SK-N-SH (cell line): ENCODE results near the gene CDKL4. TPM values are rescaled to one million over a fixed set of nuclear protein-coding genes. Genes with fewer than 3 reads are reported as not detected.

ENCODE experiments used
- CTCF ChIA-PET: fragments of 300-600, 350-600 bp; formaldehyde crosslinking; extraction: SDS; loops from one replicate; lab custom pipeline; 2021; lab: Yijun Ruan, JAX
- POLR2A ChIA-PET: fragments of 350-600 bp; sonication (Branson Sonifier 250); formaldehyde crosslinking; extraction: SDS; loops from one replicate; lab custom pipeline; 2020; ENCODE audit warnings: antibody characterized with exemption, inconsistent platforms; lab: Yijun Ruan, JAX
- DNase-seq: peaks from one replicate; pipeline ENCODE4 v3.0.0; 2012
- H2AFZ ChIP-seq: fragments of 200-600 bp; sonication (generic); 2 replicates; pipeline ENCODE4 v1.8.1; 2016; ENCODE audit warnings: antibody characterized with exemption, mild to moderate bottlenecking, low read depth
- H3F3A ChIP-seq: fragments of 200-600 bp; sonication (generic); replicated peaks from 2 replicates; pipeline ENCODE3; 2016; ENCODE audit warnings: antibody characterized with exemption, mild to moderate bottlenecking; ENCODE audit not compliant: insufficient read depth
- H3K27ac ChIP-seq, 2 experiments: fragments of 200-500 bp in 1 of 2; fragments of 200-600 bp in 1 of 2; sonication (Bioruptor generic) in 1 of 2; sonication (generic), shearing (Covaris generic) in 1 of 2; 2 replicates each; pipeline versions ENCODE4 v1.5.1 to v1.6.1; 2014 to 2016; ENCODE audit warnings: low read depth in 2 of 2, inconsistent platforms in 1 of 2, low read length in 1 of 2, mild to moderate bottlenecking in 1 of 2, mixed read lengths in 1 of 2
- H3K27me3 ChIP-seq: fragments of 200-600 bp; sonication (generic), shearing (Covaris generic); 2 replicates; pipeline ENCODE4 v1.6.1; 2016; ENCODE audit warnings: mixed run types; ENCODE audit not compliant: insufficient read depth
- H3K36me3 ChIP-seq, 2 experiments: fragments of 200-500 bp in 1 of 2; fragments of 200-600 bp in 1 of 2; sonication (Bioruptor generic) in 1 of 2; sonication (generic) in 1 of 2; replicated peaks in 1 of 2; 2 replicates each; pipeline versions ENCODE3 to v1.5.1; 2014 to 2016; ENCODE audit warnings: low read length in 1 of 2, mild to moderate bottlenecking in 1 of 2; ENCODE audit not compliant: insufficient read depth in 2 of 2, control insufficient read depth in 1 of 2
- H3K4me1 ChIP-seq, 2 experiments: fragments of 200-500 bp in 1 of 2; fragments of 200-600 bp in 1 of 2; sonication (Bioruptor generic) in 1 of 2; sonication (generic), shearing (Covaris generic) in 1 of 2; 2 replicates each; pipeline versions ENCODE4 v1.5.1 to v1.6.1; 2014 to 2016; ENCODE audit warnings: low read depth in 1 of 2, low read length in 1 of 2, mixed run types in 1 of 2; ENCODE audit not compliant: insufficient read depth in 2 of 2, control insufficient read depth in 1 of 2
- H3K4me2 ChIP-seq: fragments of 200-600 bp; sonication (generic), shearing (Covaris generic); 2 replicates; pipeline ENCODE4 v1.6.1; 2017; ENCODE audit warnings: mixed run types
- H3K4me3 ChIP-seq, 2 experiments: fragments of 200-500 bp in 1 of 2; fragments of 200-600 bp in 1 of 2; sonication (Bioruptor generic) in 1 of 2; sonication (generic), shearing (Covaris generic) in 1 of 2; 2 replicates each; pipeline versions ENCODE4 v1.5.1 to v1.8.1; 2014 to 2016; ENCODE audit warnings: low read depth in 2 of 2, inconsistent platforms in 1 of 2, low read length in 1 of 2, mild to moderate bottlenecking in 1 of 2, mixed read lengths in 1 of 2, moderate library complexity in 1 of 2
- H3K79me2 ChIP-seq: fragments of 200-600 bp; sonication (generic); 2 replicates; pipeline ENCODE4 v1.8.1; 2017; ENCODE audit warnings: mild to moderate bottlenecking; ENCODE audit not compliant: insufficient read depth
- H3K9ac ChIP-seq: fragments of 200-600 bp; sonication (generic); 2 replicates; pipeline ENCODE4 v1.6.1; 2017; ENCODE audit warnings: mixed run types
- H3K9me2 ChIP-seq: fragments of 200-600 bp; sonication (generic); 2 replicates; pipeline ENCODE4 v1.6.1; 2017; ENCODE audit warnings: mixed run types
- H3K9me3 ChIP-seq: fragments of 200-600 bp; sonication (generic); 2 replicates; pipeline ENCODE4 v1.6.1; 2017; ENCODE audit warnings: mixed run types, mild to moderate bottlenecking, moderate library complexity
- H4K20me1 ChIP-seq: fragments of 200-600 bp; sonication (generic); 2 replicates; pipeline ENCODE4 v1.6.1; 2017; ENCODE audit warnings: mild to moderate bottlenecking, mixed run types; ENCODE audit not compliant: insufficient read depth
- EP300 ChIP-seq, 2 experiments: IDR thresholded peaks; 2 replicates each; pipeline versions ENCODE4 v1.4.0 to v1.6.1; 2012; ENCODE audit warnings: borderline replicate concordance in 1 of 2, low read depth in 1 of 2, low read length in 1 of 2
- EZH2phosphoT487 ChIP-seq: fragments of 200-600 bp; sonication (generic); IDR thresholded peaks from 2 replicates; pipeline ENCODE4 v1.6.1; 2017; ENCODE audit warnings: low read depth, mixed run types, mild to moderate bottlenecking, antibody characterized with exemption, moderate library complexity, borderline replicate concordance
- FOSL2 ChIP-seq: IDR thresholded peaks from 2 replicates; pipeline ENCODE4 v1.4.0; 2012; ENCODE audit warnings: low read depth, mild to moderate bottlenecking, moderate library complexity, borderline replicate concordance
- GABPA ChIP-seq: IDR thresholded peaks from 2 replicates; pipeline ENCODE4 v1.4.0; 2012; ENCODE audit warnings: low read depth, mild to moderate bottlenecking
- GATA2 ChIP-seq: sonication (generic); formaldehyde crosslinking; IDR thresholded peaks from 2 replicates; pipeline ENCODE4 v1.5.0; 2020; ENCODE audit warnings: mild to moderate bottlenecking, missing genetic modification reagents
- MAX ChIP-seq: IDR thresholded peaks from 2 replicates; pipeline ENCODE4 v1.4.0; 2012; ENCODE audit warnings: low read depth
- MXI1 ChIP-seq: IDR thresholded peaks from 2 replicates; pipeline ENCODE4 v1.6.1; 2012; ENCODE audit warnings: mild to moderate bottlenecking, low read depth, low read length, improper control_type of control experiment
- NFIC ChIP-seq: IDR thresholded peaks from 2 replicates; pipeline ENCODE4 v1.4.0; 2012; ENCODE audit warnings: borderline replicate concordance
- POLR2AphosphoS5 ChIP-seq: IDR thresholded peaks from 2 replicates; pipeline ENCODE4 v1.6.1; 2012; ENCODE audit warnings: low read depth, low read length
- RAD21 ChIP-seq: IDR thresholded peaks from 2 replicates; pipeline ENCODE4 v1.6.1; 2012; ENCODE audit warnings: mild to moderate bottlenecking, low read length
- REST ChIP-seq: IDR thresholded peaks from 2 replicates; pipeline ENCODE4 v1.6.1; 2012; ENCODE audit warnings: mild to moderate bottlenecking, low read depth, low read length, moderate library complexity
- RXRA ChIP-seq: IDR thresholded peaks from 2 replicates; pipeline ENCODE4 v1.4.0; 2012; ENCODE audit warnings: low read depth, mild to moderate bottlenecking, borderline replicate concordance
- SIN3A ChIP-seq: IDR thresholded peaks from 2 replicates; pipeline ENCODE4 v1.6.1; 2012; ENCODE audit warnings: low read depth, mild to moderate bottlenecking, low read length, moderate library complexity, borderline replicate concordance
- TAF1 ChIP-seq: IDR thresholded peaks from 2 replicates; pipeline ENCODE4 v1.6.1; 2012; ENCODE audit warnings: low read depth, mild to moderate bottlenecking, low read length, moderate library complexity, borderline replicate concordance
- USF1 ChIP-seq: IDR thresholded peaks from 2 replicates; pipeline ENCODE4 v1.4.0; 2012; ENCODE audit warnings: low read depth, borderline replicate concordance
- USF2 ChIP-seq: fragments of 150-350 bp; IDR thresholded peaks from 2 replicates; pipeline ENCODE4 v1.6.1; 2017; ENCODE audit warnings: antibody characterized with exemption, low read length, low read depth, borderline replicate concordance
- WGBS: methylation state at CpG from one replicate; pipeline ENCODE4 v1.1.6; 2017; ENCODE audit warnings: low lambda C conversion rate; 5-methylcytosine and 5-hydroxymethylcytosine counted together
- polyA plus RNA-seq, 3 experiments: library from polyadenylated mRNA; depleted of rRNA; stranded (reverse); fragments of >200 nt; gene quantifications; 2 replicates each; pipeline ENCODE4 v1.2.3, GENCODE V29; 2012
- TF ChIP-seq, protein P1 (sequence below): fragments of 150-350 bp; IDR thresholded peaks from 2 replicates; pipeline ENCODE4 v1.6.1; 2016; ENCODE audit warnings: mild to moderate bottlenecking, low read depth, low read length

CDKL4 gene
- polyA plus RNA-seq, 1 of the 3 experiments (the other 2 are of a cell fraction) = 0.81 TPM

DNA sequence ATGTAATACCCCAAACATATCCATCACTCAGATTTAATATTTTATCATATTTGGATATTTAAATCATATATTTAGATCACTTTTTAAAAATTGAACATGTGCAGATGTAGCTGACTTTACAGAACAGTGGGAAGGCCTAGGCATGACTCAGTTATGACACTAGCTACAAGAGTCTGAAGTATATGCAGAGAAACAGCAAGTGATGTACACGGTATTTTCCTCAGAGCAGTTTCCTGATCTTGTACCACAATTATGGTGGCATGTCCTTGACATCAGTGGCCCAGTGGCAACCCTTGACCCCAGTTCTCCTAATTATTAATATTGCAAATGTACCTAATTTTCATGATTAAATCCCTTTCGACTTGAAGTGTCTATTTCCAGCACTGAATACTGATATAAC is 28.2 kb downstream of the CDKL4 start (continued):
- TF ChIP-seq USF1 (no peak), RXRA (no peak), EP300 (IDR thresholded peaks at IDR 0.05; ENCODE audit: borderline replicate concordance in 1 of 2, low read depth in 1 of 2, low read length in 1 of 2) (no peak)

GRCh38 chr2:39213015-39213414 is 30.8 kb downstream of the CDKL4 start:
- H3K9me2 ChIP-seq = no peaks in the 10 kb centered on the region
- H4K20me1 ChIP-seq = no peaks in the 10 kb centered on the region
- no peaks in the 10 kb centered on the region for H3K4me1 ChIP-seq
- no peak for TF ChIP-seq USF1
- TF ChIP-seq GATA2 (CRISPR knock-in tag) = no peak
- no peak for TF ChIP-seq RXRA
- TF ChIP-seq, protein P1, sequence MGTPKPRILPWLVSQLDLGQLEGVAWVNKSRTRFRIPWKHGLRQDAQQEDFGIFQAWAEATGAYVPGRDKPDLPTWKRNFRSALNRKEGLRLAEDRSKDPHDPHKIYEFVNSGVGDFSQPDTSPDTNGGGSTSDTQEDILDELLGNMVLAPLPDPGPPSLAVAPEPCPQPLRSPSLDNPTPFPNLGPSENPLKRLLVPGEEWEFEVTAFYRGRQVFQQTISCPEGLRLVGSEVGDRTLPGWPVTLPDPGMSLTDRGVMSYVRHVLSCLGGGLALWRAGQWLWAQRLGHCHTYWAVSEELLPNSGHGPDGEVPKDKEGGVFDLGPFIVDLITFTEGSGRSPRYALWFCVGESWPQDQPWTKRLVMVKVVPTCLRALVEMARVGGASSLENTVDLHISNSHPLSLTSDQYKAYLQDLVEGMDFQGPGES = no peak
- TF ChIP-seq MXI1 = no peak
- no peak for TF ChIP-seq POLR2AphosphoS5
- no peak for TF ChIP-seq SIN3A
- no peak for TF ChIP-seq NFIC
- TF ChIP-seq GABPA = no peak
- DNase-seq = no peak
- no peak overlapping the region for H3K4me2 ChIP-seq
- H3K79me2 ChIP-seq = no peaks in the 10 kb centered on the region
- no peak overlapping the region for H3K4me3 ChIP-seq
- H3K9ac ChIP-seq = no peak overlapping the region
- H3K27ac ChIP-seq = no peak overlapping the region
- POLR2A ChIA-PET = no interaction called here
- no peaks in the 10 kb centered on the region for H3F3A ChIP-seq
- H3K9me3 ChIP-seq = no peaks in the 10 kb centered on the region
- H2AFZ ChIP-seq = no peak overlapping the region
- no peaks in the 10 kb centered on the region for H3K36me3 ChIP-seq
- WGBS = 90% methylated on average over 1 of the region's 1 CpG
- H3K27me3 ChIP-seq = no peaks in the 10 kb centered on the region
- CTCF ChIA-PET = interaction anchor here (1.0 to 3.1 kb wide), 4 partner anchors 15 to 154 kb away, joined by 4 to 21 read pairs (median 8); no protein-coding TSS in a partner anchor

DNA sequence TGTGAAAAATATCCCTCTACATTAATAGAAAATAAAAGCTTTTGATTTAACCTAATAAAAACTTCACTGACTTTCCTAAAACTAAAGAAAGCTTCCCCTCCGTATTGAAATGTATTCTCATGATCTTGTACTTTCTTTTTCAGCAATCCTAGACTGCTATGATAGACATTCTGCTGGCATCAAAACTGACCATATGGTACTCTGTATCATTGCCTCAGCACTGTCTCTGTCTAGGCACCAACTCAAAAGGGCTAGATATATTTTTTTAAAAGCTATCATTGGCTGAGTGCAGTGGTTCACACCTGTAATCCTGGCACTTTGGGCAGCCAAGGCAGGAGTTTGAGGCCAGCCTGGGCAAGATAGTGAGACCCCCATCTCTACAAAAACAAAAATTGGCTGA is 32.9 kb downstream of the CDKL4 start:
- H3K36me3 ChIP-seq = no peaks in the 10 kb centered on the region
- ChIA-PET CTCF (interaction anchor here (1.3 to 3.1 kb wide), 5 partner anchors 12 to 264 kb away, joined by 3 to 21 read pairs (median 5); no protein-coding TSS in a partner anchor), POLR2A (no interaction called here)
- H3K9me2 ChIP-seq = no peaks in the 10 kb centered on the region
- H3F3A ChIP-seq = no peaks in the 10 kb centered on the region
- H3K4me3 ChIP-seq = no peak overlapping the region
- no peaks in the 10 kb centered on the region for H4K20me1 ChIP-seq
- H3K27me3 ChIP-seq = no peaks in the 10 kb centered on the region
- no peak for DNase-seq
- H3K9ac ChIP-seq = no peak overlapping the region
- no peak overlapping the region for H3K4me2 ChIP-seq
- H2AFZ ChIP-seq = no peak overlapping the region
- 82% methylated on average over 1 of the region's 1 CpG for WGBS
- H3K9me3 ChIP-seq = no peaks in the 10 kb centered on the region
- no peak overlapping the region for H3K27ac ChIP-seq
- no peaks in the 10 kb centered on the region for H3K79me2 ChIP-seq
- no peaks in the 10 kb centered on the region for H3K4me1 ChIP-seq
- TF ChIP-seq GABPA (no peak), REST (no peak), FOSL2 (no peak), MXI1 (no peak), TAF1 (no peak), SIN3A (no peak), RAD21 (no peak), USF2 (no peak), MAX (no peak), EZH2phosphoT487 (no peak)
